T-helper 1 cell (primary cell): ENCODE data around the gene GGTA1.
"Not testable (repeated sequence)": the region's sequence is repeated elsewhere in the genome, so short reads cannot be mapped to it uniquely, and the experiment has no call there.

ENCODE experiments used
- DNase-seq, 5 donors: peaks; one replicate each; pipeline ENCODE4 v3.0.0-alpha.2; 2012 to 2020

The GGTA1 gene

DNA sequence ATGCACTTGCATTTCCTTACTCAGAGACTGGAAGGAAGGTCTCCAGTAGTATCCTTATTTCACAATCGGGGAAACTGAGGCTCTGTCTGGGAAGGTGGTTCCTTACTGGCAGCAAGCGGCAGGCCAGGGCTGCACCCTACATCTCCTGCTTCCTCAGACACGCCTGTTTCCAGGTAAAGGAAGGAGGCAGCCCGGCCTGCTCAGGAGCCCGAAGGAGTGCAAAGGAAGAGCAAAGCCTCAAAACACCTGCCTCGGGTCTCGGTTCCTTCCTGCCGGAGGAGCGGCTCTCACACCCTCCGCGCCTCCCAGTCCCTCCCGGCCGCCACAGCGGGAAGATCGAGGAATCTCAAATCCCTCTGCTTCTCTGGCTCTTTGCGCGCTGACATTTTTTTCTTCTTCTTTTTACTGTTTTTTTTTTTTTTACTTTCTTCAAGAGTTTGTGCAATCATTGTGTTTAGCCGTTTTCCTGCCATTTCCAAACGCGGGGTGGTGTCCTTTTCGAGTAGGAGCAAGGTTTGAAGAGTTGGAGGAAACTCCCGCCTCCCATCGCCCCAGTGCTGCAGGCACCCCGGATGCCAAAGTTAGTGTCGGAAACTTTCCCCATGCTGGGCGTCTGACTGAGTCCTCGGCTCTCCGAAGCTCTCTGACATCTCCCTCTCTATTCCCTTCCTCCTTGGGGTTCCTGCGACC is 1.0 kb downstream of the GGTA1 start:
- no peak for DNase-seq

DNA sequence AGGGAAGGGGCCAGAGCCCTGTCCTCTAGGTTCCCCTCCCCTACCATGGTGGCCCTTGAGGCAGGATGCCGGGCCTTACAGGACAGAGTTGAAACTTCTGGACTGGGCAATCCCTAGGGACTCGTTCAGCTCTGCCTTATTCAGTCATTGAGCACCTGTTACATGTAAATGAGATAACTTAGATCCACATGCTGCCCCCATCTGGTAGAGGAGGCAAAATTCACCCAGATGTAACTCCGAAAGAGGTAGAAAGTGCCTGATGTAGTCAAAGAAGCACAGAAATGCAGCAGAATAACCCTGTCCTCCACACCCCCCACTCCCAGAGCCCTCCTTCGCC is 1.5 kb downstream of the GGTA1 start:
- peak in 2 of 5 donors; percentile 11 to 55 for DNase-seq

DNA sequence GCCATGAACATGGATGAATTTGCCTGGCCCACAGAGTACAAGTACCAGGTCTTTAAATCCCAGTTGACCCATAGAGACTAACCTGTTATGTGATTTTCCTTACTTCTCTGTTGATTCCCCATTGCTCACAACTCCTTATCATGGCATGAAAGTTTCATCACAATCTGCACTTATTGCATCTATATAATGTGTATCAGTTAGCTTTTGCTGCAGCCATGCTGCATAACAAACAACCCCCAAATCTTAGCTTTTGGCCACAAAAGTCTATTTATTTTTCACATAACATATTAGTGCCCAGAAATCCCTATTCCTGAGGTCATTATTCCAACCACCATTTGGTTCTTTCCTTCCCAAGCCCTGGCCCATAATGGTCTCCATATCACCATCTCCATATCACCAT is 3.7 kb downstream of the GGTA1 start:
- DNase-seq: no peak

DNA sequence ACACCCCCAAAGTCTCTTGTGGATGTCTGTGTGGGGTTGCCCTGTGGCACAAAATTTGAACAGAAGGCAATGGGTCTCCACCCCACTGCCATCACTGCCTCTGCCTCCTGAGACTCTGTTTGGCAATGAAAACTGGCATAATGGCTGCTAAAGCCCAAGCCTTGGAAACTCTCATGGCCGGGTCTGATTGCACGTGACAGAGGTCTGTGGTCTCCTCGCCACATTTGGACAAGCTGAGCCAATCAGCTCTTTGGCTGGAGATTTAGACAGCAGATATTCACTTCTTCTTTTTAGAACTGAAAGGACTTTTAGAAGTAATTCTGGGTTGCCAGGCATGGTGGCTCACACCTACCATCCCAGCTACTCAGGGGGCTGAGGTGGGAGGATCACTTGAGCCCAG is 5.5 kb downstream of the GGTA1 start:
- DNase-seq: no peak

DNA sequence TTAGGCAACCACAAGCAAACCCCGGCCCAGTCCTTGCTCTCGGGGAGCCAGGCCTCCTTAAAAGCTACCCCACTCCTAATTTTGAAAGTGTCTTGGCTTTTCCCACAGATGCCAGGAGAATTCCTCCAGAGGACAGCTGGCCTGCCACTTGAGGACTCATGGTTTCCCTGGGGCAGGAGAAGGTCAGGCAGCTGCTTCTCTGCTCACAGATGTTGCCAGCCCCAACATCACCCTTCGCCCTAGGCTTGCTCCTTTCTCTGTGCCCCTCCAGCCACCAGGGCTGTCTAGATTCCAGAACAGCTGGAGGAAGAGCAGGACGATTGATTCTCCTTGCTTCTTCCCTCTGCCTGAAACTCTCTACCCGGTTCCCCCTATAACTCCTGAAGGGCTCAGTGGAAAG is 8.5 kb downstream of the GGTA1 start:
- no peak for DNase-seq

DNA sequence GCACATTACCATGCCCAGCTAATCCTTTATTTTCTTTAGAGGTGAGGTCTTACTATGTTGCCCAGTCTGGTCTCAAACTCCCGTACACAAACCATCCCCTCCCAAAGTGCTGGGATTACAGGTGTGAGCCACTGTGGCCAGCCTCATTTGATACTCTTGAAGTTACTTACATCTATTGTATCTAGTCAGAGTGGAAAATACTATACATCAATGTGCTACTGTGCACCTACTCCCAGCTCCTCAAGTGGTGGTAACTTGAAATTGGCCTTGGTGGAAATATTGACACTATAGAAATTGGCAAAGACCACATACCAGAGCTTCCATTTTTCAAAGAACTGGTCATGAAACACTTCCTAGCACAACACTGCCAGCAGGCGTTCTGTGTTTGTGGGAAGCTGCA is 10.3 kb downstream of the GGTA1 start:
- DNase-seq: no peak

DNA sequence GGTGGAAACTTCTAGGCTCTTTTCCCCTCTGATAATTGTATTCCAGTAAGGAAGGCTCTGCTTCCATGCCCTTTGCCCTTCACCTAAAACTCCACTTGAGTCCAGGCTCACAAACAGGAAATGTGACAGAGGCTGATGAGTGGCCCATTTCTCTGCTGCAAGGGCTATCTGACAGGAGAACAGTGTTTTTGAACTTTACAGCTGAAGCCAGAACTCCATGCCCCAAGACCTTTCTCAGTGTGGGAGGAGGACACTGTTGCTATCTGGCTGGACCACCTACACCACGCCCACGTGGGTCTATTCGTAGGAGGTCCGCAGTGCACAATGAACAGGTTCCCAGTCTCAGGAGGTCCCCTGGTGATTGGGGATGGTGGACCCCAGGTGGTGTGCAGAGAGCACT is 13.6 kb downstream of the GGTA1 start:
- DNase-seq: no peak

DNA sequence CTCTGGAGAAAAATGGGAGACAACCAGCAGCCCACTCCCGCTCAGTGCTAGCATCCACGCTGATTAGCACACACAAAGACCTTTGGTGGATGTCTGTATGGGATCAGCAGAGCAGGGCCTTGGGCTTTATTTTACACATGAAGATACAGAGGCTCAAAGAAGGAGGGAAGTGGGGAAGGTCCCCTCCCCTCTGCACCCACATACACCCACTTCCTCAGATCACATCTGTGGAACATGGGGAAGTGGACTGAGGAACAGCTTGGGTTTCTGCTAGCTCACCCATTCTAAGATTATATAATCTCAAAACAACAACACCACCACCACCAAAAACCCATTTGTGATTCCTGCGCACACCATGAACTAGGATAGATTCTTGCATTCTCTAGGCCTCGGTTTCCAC is 14.0 kb downstream of the GGTA1 start:
- no peak for DNase-seq

DNA sequence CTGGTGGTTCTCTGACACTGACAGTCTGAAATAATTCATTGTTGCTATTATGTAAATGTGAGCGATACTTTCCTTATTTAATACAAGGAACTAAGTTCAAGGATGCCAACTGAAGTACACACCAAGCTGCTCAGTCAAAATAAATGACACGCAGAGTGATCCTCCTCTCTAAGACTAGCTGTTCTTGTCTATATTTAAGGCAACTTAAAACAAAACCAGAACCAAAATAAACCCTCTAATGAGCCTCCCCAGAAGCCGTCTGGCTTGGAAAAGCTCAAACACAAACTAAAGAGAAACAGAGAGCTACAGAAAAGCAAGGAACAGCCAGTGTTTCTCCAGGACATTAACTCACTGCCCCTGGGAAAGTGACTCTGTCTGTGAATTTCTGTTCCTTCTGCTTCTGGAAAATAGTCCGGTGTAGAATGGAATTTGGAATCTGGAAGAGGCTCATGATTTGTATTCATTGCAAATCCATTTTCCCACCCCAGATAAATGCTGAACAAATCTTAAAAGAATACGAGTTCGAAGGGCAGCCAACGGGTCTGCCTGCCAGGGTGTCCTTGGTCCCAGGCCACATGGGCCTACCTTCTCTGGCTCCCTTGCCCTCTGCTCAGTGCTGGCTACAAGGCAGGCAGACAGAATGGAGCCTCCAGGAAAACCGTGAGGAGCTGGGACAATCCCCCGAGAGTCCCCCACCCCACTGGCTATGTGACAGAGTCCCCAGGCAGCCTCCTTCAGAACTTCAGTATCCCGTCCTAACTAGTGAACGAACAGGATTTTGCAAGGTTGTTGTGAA is 14.8 kb downstream of the GGTA1 start:
- no peak for DNase-seq

DNA sequence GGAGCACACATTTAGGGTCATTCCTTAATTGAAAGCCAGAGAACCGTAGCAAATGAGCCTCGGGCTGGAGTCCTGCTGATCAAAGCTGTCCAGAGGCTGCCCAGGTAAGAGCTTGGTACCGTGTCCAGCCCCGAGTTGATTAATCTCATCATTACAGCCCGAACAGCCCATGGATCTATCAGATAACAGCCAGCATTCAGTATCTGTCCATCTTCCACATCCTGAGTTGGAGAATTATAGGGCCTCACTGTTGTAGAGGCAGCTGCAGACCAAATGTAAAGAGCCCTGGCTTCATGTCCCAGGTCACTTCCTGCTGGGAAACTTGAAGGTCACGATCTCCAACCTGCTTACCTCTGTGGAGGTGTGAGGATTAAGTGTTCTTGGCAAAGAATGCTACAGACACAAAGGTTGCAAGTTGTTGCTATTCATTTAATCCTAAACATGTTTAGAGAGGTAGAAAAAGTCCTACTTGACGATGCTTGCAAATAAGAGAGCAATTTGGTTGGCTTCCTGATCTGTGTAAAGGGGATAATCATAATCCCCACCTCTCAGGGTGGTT is 16.1 kb downstream of the GGTA1 start:
- no peak for DNase-seq

DNA sequence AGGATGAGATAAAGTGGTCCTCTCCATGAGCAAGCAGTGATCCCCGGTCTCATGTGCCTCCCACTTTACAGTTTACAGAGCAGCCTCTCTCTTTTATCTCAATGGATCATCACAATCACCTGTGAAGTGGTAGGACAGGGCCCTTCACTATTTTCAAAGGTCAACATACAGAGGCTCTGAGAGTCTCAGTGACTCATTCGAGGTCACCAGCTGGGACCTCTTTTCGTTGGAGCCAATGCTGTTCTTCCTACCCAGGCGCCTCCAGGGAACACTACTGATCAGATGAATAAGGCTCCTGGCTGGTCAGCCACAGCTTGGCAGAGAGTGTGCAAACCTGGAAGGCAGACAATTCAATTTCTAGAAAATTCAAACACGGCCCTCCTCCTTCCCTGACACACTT is 16.6 kb downstream of the GGTA1 start:
- no peak for DNase-seq

DNA sequence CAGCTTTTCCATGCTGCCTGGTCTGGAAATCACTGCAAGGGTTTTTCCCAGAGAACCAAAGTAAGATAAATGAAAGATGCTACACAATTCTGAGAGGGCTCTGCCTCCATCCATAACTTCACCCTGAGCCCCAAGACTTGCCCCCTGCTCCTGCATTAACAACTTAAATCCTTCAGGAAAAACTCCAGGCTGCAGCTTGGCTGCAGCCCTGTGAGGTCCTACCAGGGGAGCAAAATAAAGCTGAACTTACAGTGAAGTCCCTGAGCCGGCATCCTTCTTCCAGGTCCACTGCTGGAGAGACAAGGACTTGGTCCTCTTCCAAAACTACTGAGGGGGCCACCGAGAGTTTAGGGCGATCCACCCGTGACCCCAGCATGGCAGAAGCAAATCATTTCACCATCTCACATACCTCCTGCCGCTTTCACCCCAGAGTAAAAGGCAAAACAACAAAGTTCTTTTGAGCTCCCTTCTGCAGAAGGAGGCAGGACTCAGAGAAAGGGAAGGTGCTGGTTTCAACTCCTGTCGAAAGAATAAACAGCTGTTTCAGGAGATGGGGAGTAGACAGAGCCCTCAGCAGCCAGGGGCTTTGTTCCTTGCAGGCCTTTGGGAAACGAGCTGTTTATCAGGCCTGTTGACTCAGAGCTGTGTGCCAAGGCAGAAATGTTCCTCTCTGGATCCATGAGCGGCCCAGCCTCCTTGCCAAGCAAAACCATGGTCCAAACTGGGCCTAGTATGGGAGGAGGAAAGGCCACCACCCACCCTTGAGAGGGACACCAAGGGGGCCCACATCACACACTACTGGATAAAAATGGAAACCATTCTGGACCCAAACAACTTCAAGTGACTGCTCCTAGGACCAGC is 20.6 kb downstream of the GGTA1 start:
- DNase-seq: no peak

DNA sequence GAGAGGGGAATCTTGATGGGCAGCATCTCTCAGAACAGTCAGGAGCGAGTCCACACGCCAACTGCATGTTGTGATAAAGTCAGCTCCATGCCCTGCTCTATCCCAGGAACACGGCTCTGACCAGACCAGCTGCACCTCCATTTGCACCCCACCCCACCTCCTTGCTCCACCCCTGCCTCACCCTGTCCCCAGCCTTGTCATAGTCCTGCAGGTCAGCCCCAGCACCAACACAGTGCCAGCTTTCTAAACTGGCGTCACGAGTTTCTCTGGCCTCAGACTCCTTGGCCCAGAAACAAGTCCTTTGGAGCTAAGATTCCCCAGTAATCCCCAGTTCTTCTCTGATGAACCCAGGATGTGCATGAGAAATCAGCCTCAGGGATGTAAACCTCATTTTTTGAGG is 23.5 kb downstream of the GGTA1 start:
- DNase-seq: no peak

DNA sequence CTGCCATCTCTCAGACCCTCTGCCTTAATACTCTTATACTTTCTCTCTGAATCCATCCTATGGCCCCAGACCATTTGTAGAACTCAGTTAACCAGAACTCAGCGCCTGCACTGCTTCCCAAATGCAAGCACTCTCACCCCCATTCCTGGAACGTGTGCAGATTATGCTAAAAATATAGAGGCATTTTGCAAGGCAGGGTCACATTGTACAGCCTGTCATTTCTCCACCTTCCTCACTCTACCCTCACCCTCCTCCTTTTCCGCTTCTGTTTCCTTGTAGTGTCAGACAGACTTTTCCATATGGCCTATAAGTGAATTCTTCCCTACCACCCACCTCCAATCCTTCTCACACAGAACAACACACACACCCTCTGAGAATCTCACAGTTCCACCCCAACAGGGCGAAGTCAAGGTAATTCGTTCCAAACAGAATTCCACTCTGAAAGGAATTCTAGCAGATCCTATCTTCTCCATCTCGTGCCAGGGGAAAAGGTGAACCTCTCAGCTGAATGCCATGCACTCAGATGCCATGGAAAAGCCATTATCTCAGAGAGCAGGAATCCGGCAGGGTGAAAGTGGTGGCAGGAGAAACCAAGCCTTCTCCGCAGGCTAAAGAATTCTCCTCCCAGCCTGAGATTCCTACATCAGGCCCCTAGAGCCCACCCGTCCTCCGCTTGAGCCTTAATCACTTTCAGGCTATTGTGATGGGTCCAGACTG is 25.3 kb downstream of the GGTA1 start:
- DNase-seq: no peak

DNA sequence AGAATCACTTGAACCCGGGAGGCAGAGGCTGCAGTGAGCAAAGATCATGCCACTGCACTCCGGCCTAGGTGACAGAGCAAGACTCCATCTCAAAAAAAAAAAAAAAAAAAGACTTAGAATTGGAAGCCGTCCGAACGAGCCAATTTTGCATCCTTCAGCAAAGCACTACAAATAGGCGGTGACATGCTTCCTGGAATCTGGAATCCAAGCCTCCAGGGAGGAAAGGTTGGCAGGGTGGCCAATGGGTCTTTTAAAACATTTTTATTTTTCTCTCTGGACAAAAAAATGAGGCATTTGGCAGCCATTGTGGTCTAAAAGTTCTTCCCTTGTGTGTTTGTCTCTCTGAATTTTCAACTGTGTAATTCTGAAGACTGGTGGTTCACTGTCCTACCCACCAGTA is 26.4 kb downstream of the GGTA1 start:
- no peak for DNase-seq

DNA sequence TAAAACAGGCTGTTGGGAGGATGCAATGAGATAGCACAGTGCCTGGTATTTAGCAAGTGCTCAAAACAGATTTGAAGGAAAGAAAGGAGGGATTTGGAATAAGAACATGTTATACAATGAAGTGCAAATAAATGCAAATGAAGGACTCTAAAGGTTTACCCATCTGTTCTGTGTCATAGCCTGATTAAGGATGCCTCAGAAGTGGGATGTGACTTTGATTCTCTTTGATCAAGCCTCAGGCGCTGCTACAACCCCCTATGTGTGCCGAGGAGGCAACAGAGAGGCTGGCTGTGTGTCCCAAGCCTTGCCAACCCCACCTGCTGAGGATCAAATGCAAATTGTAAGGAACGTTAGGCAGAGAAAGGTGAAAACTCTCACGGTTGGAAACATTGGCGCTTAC is 27.2 kb downstream of the GGTA1 start:
- DNase-seq: no peak

DNA sequence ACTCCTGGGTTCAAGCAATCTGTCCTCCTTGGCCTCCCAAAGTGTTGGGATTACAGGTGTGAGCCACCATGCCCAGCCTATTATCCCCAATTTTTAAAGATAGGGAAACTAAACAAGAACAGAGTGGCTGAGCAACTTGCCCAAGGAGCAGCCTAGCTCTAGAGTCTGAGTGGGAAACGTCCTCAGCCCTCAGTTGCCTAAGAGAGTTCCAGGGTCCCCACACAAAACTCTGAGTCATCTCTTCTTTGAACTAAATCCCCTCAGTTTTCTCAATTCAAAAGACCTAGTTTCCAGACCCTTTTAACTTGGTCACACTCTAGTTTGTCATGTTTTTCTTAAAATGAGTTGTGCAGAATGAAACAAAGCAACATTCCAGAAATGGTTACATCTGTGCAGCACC is 33.5 kb downstream of the GGTA1 start:
- no peak for DNase-seq

DNA sequence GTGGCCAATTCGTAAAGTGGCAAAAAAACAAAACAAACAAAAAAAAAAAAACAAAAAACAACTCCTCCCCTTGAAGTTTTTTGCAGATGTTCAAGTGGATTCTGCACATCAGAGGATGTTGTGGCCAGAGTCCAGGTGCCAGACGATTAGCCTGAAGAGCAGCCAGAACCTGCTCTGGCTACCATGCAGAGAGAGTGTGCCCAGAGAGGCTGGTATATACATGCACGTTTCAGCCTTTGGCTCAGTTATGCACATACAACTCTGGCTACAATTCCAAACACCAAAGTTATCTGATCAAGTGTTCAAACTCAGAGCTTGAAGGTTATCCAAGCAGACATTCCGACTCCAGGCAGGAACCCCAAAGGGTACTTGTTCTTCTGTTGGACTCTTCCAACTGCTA is 34.7 kb downstream of the GGTA1 start:
- DNase-seq: no peak

DNA sequence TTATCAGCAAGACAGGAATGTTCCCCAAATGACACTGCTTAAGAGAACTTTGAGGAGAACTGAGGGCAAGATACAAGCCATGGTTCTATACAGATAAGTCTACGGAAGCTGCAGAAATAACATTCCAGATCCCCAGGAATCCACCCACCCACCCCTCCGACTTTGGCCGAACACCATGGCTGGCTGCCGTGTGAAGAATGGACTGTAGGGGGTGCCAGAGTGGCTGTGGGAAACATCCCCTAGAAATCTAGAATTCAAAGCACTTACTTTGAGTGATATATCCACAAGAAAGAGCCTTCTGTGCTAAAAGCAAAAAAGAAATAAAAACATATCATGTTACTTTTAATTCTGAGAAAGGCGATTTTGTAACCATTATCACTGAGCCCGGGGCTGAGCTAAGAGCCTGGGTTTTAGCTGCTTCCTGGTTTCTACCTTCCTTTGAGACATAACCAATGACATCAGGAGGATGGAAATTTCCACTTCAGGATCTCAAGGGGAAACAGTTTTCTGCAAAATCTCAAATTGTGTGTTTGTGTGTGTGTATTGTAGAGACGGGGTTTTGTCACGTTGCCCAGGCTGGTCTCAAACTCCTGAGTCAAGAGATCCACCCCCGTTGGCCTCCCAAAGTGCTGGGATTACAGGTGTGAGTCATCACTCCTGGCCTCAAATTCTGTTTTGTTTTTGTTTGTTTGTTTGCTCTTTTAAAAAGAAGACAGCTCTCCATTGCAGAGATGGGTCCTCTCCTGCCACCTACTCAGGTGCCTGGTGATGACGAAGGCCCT is 36.4 kb downstream of the GGTA1 start:
- DNase-seq: no peak

DNA sequence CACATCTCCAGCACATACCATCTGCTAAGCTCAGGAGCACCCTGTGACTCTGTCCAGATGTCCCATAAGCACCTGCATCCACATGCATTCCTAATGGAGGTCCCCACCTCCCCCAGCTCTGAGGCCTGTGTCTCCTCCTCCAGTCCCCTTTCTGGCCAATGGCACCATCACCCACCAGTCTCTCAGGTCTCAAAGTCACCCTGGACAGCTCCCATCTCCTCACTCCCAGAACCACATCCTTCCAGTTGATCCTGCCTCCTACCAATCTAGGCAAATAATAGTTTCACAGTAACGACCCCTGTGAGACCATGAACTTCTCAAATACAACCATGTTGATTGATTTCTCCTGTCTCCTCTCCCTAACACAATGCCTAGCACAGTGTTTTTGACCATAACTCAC is 40.1 kb downstream of the GGTA1 start:
- no peak for DNase-seq

DNA sequence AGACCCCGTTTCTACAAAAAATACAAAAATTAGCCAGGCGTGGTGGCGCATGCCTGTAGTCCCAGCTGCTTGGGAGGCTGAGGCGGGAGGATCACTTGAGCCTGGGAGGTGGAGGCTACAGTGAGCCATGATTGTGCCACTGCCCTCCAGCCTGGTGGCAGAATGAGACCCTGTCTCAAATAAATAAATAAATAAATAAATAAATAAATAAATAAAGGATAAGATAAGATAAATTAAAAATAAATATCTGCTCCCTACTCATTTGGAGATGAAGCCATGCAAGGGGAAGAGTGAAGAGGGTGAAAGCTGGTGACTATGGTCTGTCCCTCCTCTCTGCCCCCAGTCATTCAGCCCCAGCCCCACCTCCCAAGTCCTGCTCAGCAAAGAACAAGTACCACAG is 41.2 kb downstream of the GGTA1 start:
- not testable (repeated sequence) for DNase-seq
